Stomach (tissue), 9 donors: ENCODE results near the gene BRSK2. TPM values are rescaled to one million over a fixed set of nuclear protein-coding genes. Genes with fewer than 3 reads are reported as not detected.
A peak's percentile ranks its signal among the peaks of the same experiment; 100 is the strongest.

Source experiments
- DNase-seq, 2 donors: peaks; one replicate each; pipeline versions ENCODE4 v3.0.0 to v3.0.0-alpha.2; 2013 to 2019
- H3K27ac ChIP-seq, 5 donors: fragments of 200-600 bp in 4 of 5; sonication (generic) in 4 of 5; one replicate each; pipeline ENCODE4 v1.5.1; 2013 to 2019; ENCODE audit warnings: mild to moderate bottlenecking in 1 of 5, moderate library complexity in 1 of 5
- H3K27me3 ChIP-seq, 3 donors: fragments of 200-600 bp; sonication (generic); one replicate each; pipeline ENCODE4 v1.5.1; 2017 to 2019; ENCODE audit warnings: mixed run types in 1 of 3
- H3K36me3 ChIP-seq, 4 donors: fragments of 200-600 bp; sonication (generic); 1 replicate in 3 of 4; 2 replicates in 1 of 4; pipeline ENCODE4 v1.5.1; 2016 to 2019
- H3K4me1 ChIP-seq, 4 donors: fragments of 200-600 bp; sonication (generic); one replicate each; pipeline ENCODE4 v1.5.1; 2016 to 2019
- H3K4me3 ChIP-seq, 4 donors: fragments of 200-600 bp; sonication (generic) in 3 of 4; one replicate each; pipeline ENCODE4 v1.5.1; 2016 to 2019; ENCODE audit warnings: mild to moderate bottlenecking in 1 of 4
- H3K9me3 ChIP-seq, 4 donors: fragments of 200-600 bp; sonication (generic); one replicate each; pipeline ENCODE4 v1.5.1; 2016 to 2019
- EP300 ChIP-seq: sonication (generic); formaldehyde crosslinking; IDR thresholded peaks from one replicate; pipeline ENCODE4 v1.6.1; 2017; ENCODE audit warnings: antibody characterized with exemption
- POLR2A ChIP-seq, 4 donors: fragments of 450-650 bp; IDR thresholded peaks; one replicate each; pipeline ENCODE4 v1.6.1; 2016; ENCODE audit warnings: antibody characterized with exemption in 4 of 4, control low read depth in 2 of 4, mild to moderate bottlenecking in 1 of 4, moderate library complexity in 1 of 4
- POLR2AphosphoS5 ChIP-seq, 3 donors: sonication (generic); formaldehyde crosslinking; IDR thresholded peaks; one replicate each; pipeline ENCODE4 v1.6.1; 2016; ENCODE audit warnings: antibody characterized with exemption in 3 of 3
- WGBS, 5 donors: extraction: QIAGEN DNeasy Blood & Tissue Kit in 3 of 5; methylation state at CpG; one replicate each; pipeline versions ENCODE4 v1.1.5 to v1.1.7; 2013 to 2018; 5-methylcytosine and 5-hydroxymethylcytosine counted together
- intact Hi-C: fragments of 100-400 bp; cut with DNase I; formaldehyde crosslinking; loops from one replicate; pipeline ENCODE4 v1.15.1; 2023; ENCODE audit warnings: low total_unique reads
- polyA plus RNA-seq, 3 donors: library from polyadenylated mRNA; stranded (reverse); fragments of 200-250 nt; gene quantifications; one replicate each; pipeline ENCODE4 v1.2.3, GENCODE V29; 2013
- total RNA-seq, 5 donors: library from RNA; depleted of rRNA; stranded (reverse); fragments of >200 nt; gene quantifications; one replicate each; pipeline versions ENCODE4 v1.1.0 to v1.2.3, GENCODE V29; 2014 to 2016
- TF ChIP-seq, protein P1 (sequence below), 7 experiments: fragments of 450-650 bp in 4 of 7; fragments of 200-600 bp in 3 of 7; sonication (generic) in 3 of 7; IDR thresholded peaks; one replicate each; pipeline ENCODE4 v1.5.1; 2016 to 2019; ENCODE audit warnings: antibody characterized with exemption in 7 of 7, control low read depth in 2 of 7, mild to moderate bottlenecking in 1 of 7
- donor health status: healthy with polysubstance abuse.
- donor health status: Bipolar disorder and iron deficiency.
- donor health status: healthy.

Gene BRSK2
- total and polyA plus RNA-seq, 8 donors = 1.8 to 6.9 (median 1.8) TPM; not detected in 3

DNA sequence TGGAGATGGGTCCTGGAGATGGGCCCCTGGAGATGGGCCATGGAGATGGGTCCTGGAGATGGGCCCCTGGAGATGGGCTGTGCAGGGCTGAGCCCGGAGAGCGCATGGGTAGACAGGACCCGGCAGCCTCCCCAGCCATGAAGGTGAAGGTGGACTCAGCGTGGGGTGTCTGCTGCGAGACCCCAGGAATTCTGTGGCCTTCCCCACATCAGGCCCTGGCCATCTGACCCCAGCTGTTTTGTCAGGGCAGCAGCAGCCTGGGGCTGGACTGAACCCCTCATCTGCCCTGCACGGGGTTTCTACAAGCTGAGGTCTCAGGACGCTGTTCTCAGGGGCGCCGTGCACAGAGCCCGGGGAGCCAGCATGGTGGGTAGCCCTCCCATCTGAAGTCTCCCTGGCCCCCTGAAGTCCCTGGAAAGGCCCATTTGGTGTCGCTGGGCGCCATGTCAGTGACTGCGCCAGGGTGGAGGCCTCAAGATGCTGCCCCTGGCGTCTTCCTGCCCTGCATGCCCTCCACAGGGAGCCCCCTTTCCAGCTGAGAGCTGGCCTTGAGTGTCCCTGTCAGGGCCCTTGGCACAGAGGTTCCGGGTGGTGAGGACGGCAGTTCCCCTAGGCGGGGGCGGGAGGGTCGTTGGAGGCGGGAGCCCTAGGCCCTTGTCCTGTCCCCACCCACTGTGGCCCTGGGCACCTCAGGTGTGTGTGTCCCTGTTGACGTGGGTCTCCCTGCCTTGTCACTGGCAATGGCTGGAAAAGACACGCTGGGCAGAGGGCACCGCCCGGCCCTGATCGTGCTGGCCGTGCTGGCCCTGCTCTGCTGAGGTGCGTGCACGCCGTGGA is 5.4 kb downstream of the BRSK2 start:
- H3K27me3 ChIP-seq = peaks cover 13 to 88% (median 39%) of the 10 kb centered on the region in 3 donors
- no peaks in the 10 kb centered on the region for H3K36me3 ChIP-seq
- no peak overlapping the region for H3K27ac ChIP-seq
- WGBS, 5 donors = 92 to 95% (median 93%) methylated on average over 14 to 29 of the region's 29 CpGs
- no peak overlapping the region for H3K4me3 ChIP-seq
- TF ChIP-seq POLR2A (IDR thresholded peaks at IDR 0.05) (no peak), POLR2AphosphoS5 (IDR thresholded peaks at IDR 0.05) (no peak), EP300 (no peak)
- TF ChIP-seq, protein P1, sequence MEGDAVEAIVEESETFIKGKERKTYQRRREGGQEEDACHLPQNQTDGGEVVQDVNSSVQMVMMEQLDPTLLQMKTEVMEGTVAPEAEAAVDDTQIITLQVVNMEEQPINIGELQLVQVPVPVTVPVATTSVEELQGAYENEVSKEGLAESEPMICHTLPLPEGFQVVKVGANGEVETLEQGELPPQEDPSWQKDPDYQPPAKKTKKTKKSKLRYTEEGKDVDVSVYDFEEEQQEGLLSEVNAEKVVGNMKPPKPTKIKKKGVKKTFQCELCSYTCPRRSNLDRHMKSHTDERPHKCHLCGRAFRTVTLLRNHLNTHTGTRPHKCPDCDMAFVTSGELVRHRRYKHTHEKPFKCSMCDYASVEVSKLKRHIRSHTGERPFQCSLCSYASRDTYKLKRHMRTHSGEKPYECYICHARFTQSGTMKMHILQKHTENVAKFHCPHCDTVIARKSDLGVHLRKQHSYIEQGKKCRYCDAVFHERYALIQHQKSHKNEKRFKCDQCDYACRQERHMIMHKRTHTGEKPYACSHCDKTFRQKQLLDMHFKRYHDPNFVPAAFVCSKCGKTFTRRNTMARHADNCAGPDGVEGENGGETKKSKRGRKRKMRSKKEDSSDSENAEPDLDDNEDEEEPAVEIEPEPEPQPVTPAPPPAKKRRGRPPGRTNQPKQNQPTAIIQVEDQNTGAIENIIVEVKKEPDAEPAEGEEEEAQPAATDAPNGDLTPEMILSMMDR (IDR thresholded peaks at IDR 0.05) = no peak
- intact Hi-C loops = no loop called here
- H3K4me1 ChIP-seq = peaks cover 4 to 11% (median 7%) of the 10 kb centered on the region in 4 donors
- no peak for DNase-seq
- H3K9me3 ChIP-seq = no peaks in the 10 kb centered on the region

DNA sequence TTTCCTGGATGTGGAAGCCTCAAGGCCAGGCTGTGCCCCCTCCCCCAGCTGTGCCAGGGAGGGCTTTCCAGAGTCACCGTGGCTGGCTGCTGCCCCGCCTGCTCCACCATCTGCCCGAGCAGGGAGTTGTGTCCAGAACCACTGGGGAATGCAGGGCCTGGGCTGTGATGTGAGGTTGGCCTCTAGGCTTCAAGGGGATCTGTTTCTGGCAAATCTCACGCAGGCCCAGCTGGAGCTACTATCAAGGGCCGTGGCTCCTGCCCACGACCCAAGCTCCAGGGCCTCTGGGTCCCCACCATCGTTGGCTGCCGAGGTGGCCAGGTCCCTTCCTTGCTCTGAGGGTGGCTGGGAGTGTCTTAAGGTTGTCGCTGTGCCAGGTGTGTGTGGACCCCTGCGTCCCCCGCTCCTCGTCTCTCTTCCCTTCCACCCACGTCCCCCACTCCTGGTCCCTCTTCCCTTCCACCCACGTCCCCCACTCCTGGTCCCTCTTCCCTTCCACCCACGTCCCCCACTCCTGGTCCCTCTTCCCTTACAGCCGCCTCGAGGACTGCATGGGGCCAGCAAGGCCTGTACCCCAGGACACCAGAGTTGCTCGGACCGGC is 6.1 kb downstream of the BRSK2 start:
- no peak overlapping the region for H3K4me3 ChIP-seq
- H3K9me3 ChIP-seq = no peaks in the 10 kb centered on the region
- peak in 1 of 2 donors; percentile 41 for DNase-seq
- peaks cover 1 to 8% (median 4%) of the 10 kb centered on the region in 4 donors for H3K4me1 ChIP-seq
- peaks cover 9 to 90% (median 41%) of the 10 kb centered on the region in 3 donors for H3K27me3 ChIP-seq
- no peak for TF ChIP-seq EP300
- no peak for TF ChIP-seq POLR2A (IDR thresholded peaks at IDR 0.05)
- TF ChIP-seq, protein P1 (IDR thresholded peaks at IDR 0.05) = no peak
- TF ChIP-seq POLR2AphosphoS5 (IDR thresholded peaks at IDR 0.05) = no peak
- no peak overlapping the region for H3K27ac ChIP-seq
- intact Hi-C loops = no loop called here
- H3K36me3 ChIP-seq = no peaks in the 10 kb centered on the region
- 74 to 84% (median 82%) methylated on average over 14 to 19 of the region's 19 CpGs for WGBS, 5 donors

DNA sequence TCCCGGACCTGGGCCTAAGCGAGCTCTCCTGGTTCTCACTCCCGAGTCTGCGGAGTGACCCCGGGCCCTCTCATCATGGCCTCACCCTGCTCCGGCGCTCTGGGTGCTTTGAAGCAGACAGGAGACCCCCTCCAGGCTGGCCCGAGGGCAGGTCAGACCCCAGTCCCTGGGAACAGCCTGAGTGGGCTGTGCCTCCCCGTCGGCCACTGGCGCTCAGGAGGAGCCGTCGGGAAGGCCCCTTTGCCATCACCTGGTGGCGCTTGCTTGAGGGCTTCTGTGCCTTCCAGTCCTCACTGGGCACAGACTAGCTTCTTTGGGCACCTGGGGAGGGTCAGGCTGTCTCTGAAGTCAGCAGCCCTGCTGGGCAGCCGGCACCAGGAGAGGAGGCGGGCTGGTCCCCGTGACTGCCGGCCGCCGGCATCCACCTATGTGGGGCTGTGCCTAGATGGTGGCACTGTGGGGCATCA is 6.7 kb downstream of the BRSK2 start:
- intact Hi-C loops = no loop called here
- WGBS, 5 donors = 87 to 93% (median 89%) methylated on average over 9 to 20 of the region's 20 CpGs
- H3K9me3 ChIP-seq = no peaks in the 10 kb centered on the region
- peaks cover 4 to 90% (median 38%) of the 10 kb centered on the region in 3 donors for H3K27me3 ChIP-seq
- TF ChIP-seq EP300 = no peak
- TF ChIP-seq, protein P1 (IDR thresholded peaks at IDR 0.05) = no peak
- TF ChIP-seq POLR2AphosphoS5 (IDR thresholded peaks at IDR 0.05) = no peak
- no peak for TF ChIP-seq POLR2A (IDR thresholded peaks at IDR 0.05)
- H3K4me3 ChIP-seq = no peak overlapping the region
- H3K4me1 ChIP-seq = peaks cover 0 to 4% (median 1%) of the 10 kb centered on the region in 4 donors
- no peak for DNase-seq
- H3K36me3 ChIP-seq = no peaks in the 10 kb centered on the region
- H3K27ac ChIP-seq = no peak overlapping the region

DNA sequence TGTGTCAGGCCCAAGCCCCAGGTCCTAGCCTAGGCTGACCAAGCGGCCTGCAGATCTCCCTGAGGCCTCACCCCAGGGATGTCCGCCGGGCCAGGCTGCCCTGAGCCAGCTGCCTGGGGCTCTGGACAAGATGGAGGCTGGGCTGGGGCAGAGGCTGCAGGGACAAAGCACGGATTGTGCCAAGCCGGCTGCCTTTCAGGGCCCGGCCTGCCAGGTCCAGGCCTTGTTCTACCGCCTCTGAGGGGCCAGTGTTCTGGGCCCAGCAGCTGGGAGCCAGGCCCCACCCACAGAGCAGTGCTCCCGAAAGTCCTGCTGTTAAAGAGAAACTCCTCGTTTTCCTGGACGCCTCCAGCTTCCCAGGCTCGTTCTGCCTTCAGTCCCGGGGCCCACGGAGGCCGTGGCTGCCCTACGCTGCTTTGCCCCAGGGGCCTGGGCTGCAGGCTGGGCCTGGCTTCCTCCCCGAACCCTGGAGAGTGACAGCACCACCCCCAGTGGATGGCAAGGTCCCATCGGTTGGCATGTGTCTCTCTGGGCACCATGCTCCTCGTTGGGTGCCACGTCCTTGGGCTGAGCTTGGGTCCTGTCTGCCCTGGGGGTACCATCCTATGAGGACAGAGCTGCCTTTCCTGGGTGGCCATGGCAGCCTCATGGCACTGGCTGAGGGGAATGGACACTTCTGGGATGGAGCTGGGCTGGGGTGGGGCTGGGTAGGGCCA is 7.6 kb downstream of the BRSK2 start:
- peaks cover 0 to 90% (median 29%) of the 10 kb centered on the region in 3 donors for H3K27me3 ChIP-seq
- intact Hi-C loops = no loop called here

More for the DNA sequence above, 7.6 kb downstream of the BRSK2 start:
- 51 to 83% (median 75%) methylated on average over 10 to 19 of the region's 19 CpGs for WGBS, 5 donors
- DNase-seq = peak in 1 of 2 donors; percentile 69
- H3K4me3 ChIP-seq = no peak overlapping the region
- peaks cover 0 to 11% (median 0%) of the 10 kb centered on the region in 4 donors for H3K4me1 ChIP-seq
- H3K36me3 ChIP-seq = no peaks in the 10 kb centered on the region
- H3K9me3 ChIP-seq = no peaks in the 10 kb centered on the region
- TF ChIP-seq POLR2A (IDR thresholded peaks at IDR 0.05) (no peak), EP300 (no peak), POLR2AphosphoS5 (IDR thresholded peaks at IDR 0.05) (no peak)
- TF ChIP-seq, protein P1 (IDR thresholded peaks at IDR 0.05) = no peak
- H3K27ac ChIP-seq = no peak overlapping the region
